ENCODE results near the gene MAMDC2. TPM values are rescaled to one million over a fixed set of nuclear protein-coding genes. Genes with fewer than 3 reads are reported as not detected.

Gene MAMDC2
- total and polyA plus RNA-seq, 2 of the 8 experiments (the other 6 are each of a cell fraction or from before 2014, with no cell fraction given) = 6.1 to 15.4 TPM

- TF ChIP-seq CBX5 (IDR thresholded peaks at IDR 0.05; ENCODE audit: low read depth, low read length) (no peak), KDM1A (IDR thresholded peaks at IDR 0.05; ENCODE audit: borderline replicate concordance, low read length) (no peak), YY1 (IDR thresholded peaks at IDR 0.05; ENCODE audit: low read depth, low read length) (no peak)
Observed at GRCh38 chr9:70073193-70073592, 29.5 kb downstream of the MAMDC2 start (continued).

Data from H1 (cell line).